Suprapubic skin (tissue), 4 donors: ENCODE data around the gene GOLGB1. TPM values are rescaled to one million over a fixed set of nuclear protein-coding genes. Genes with fewer than 3 reads are reported as not detected.

ENCODE experiments used
- DNase-seq, 2 donors: peaks; one replicate each; pipeline ENCODE4 v3.0.0-alpha.2; 2019; ENCODE audit warnings: low spot score in 2 of 2
- H3K27ac ChIP-seq: fragments of 200-600 bp; sonication (generic); one replicate; pipeline ENCODE4 v1.5.1; 2019
- H3K27me3 ChIP-seq: fragments of 200-600 bp; sonication (generic); one replicate; pipeline ENCODE4 v1.5.1; 2019
- H3K36me3 ChIP-seq: fragments of 200-600 bp; sonication (generic); one replicate; pipeline ENCODE4 v1.5.1; 2019
- H3K4me1 ChIP-seq: fragments of 200-600 bp; sonication (generic); one replicate; pipeline ENCODE4 v1.5.1; 2019
- H3K4me3 ChIP-seq: fragments of 200-600 bp; sonication (generic); one replicate; pipeline ENCODE4 v1.5.1; 2019; ENCODE audit warnings: mild to moderate bottlenecking
- H3K9me3 ChIP-seq: fragments of 200-600 bp; sonication (generic); one replicate; pipeline ENCODE4 v1.5.1; 2019
- CTCF ChIP-seq, 2 donors: fragments of 200-600 bp in 1 of 2; fragments of 450-650 bp in 1 of 2; sonication (generic) in 1 of 2; IDR thresholded peaks; one replicate each; pipeline ENCODE4 v1.5.1; 2016 to 2019; ENCODE audit warnings: antibody characterized with exemption in 2 of 2, mild to moderate bottlenecking in 1 of 2, moderate library complexity in 1 of 2
- EP300 ChIP-seq: sonication (generic); formaldehyde crosslinking; IDR thresholded peaks from one replicate; pipeline ENCODE4 v1.6.1; 2017; ENCODE audit warnings: antibody characterized with exemption
- POLR2A ChIP-seq, 2 donors: fragments of 450-650 bp; IDR thresholded peaks; one replicate each; pipeline ENCODE4 v1.6.1; 2017; ENCODE audit warnings: antibody characterized with exemption in 2 of 2, mild to moderate bottlenecking in 2 of 2, moderate library complexity in 2 of 2
- POLR2AphosphoS5 ChIP-seq, 3 donors: sonication (generic); formaldehyde crosslinking; IDR thresholded peaks; one replicate each; pipeline ENCODE4 v1.6.1; 2017; ENCODE audit warnings: antibody characterized with exemption in 3 of 3
- WGBS: methylation state at CpG from one replicate; pipeline ENCODE4 v1.1.5; 2018; 5-methylcytosine and 5-hydroxymethylcytosine counted together
- total RNA-seq, 4 donors: library from RNA; depleted of rRNA; stranded (reverse); fragments of >200 nt; gene quantifications; one replicate each; pipeline ENCODE4 v1.1.0, GENCODE V29; 2016

The GOLGB1 gene
- total RNA-seq, 4 donors from 2014 or later = 39.3 to 98.4 (median 53.5) TPM

GRCh38 chr3:121630355-121630754, 119.2 kb downstream of the GOLGB1 start:
- Histone ChIP-seq H3K27me3 (no peaks in the 10 kb centered on the region), H3K9me3 (no peaks in the 10 kb centered on the region), H3K27ac (no peak overlapping the region), H3K4me3 (no peak overlapping the region), H3K4me1 (no peaks in the 10 kb centered on the region), H3K36me3 (peaks cover 7% of the 10 kb centered on the region)
- TF ChIP-seq POLR2A (IDR thresholded peaks at IDR 0.05) (no peak), CTCF (IDR thresholded peaks at IDR 0.05) (no peak), POLR2AphosphoS5 (IDR thresholded peaks at IDR 0.05) (no peak), EP300 (no peak)
- WGBS = 93% methylated on average over 1 of the region's 1 CpG
- no peak for DNase-seq

GRCh38 chr3:121629601-121630000, 119.9 kb downstream of the GOLGB1 start:
- H3K27ac ChIP-seq = no peak overlapping the region
- no peaks in the 10 kb centered on the region for H3K27me3 ChIP-seq
- no peaks in the 10 kb centered on the region for H3K4me1 ChIP-seq
- H3K36me3 ChIP-seq = peaks cover 5% of the 10 kb centered on the region
- H3K4me3 ChIP-seq = no peak overlapping the region
- no peak for DNase-seq
- WGBS = 82% methylated on average over 6 of the region's 6 CpGs
- TF ChIP-seq POLR2AphosphoS5 (IDR thresholded peaks at IDR 0.05) (no peak), EP300 (no peak), POLR2A (IDR thresholded peaks at IDR 0.05) (no peak), CTCF (IDR thresholded peaks at IDR 0.05) (no peak)
- no peaks in the 10 kb centered on the region for H3K9me3 ChIP-seq

- H3K27me3 ChIP-seq = no peaks in the 10 kb centered on the region
- TF ChIP-seq CTCF (IDR thresholded peaks at IDR 0.05) (no peak), POLR2A (IDR thresholded peaks at IDR 0.05) (no peak), EP300 (no peak), POLR2AphosphoS5 (IDR thresholded peaks at IDR 0.05) (no peak)
- no peaks in the 10 kb centered on the region for H3K4me1 ChIP-seq
- 67% methylated on average over 3 of the region's 3 CpGs for WGBS
- no peak overlapping the region for H3K4me3 ChIP-seq
- DNase-seq = no peak
- no peak overlapping the region for H3K27ac ChIP-seq
- no peaks in the 10 kb centered on the region for H3K36me3 ChIP-seq
- H3K9me3 ChIP-seq = no peaks in the 10 kb centered on the region
These were observed 121.9 kb downstream of the GOLGB1 start for GRCh38 chr3:121627622-121628021.

GRCh38 chr3:121627211-121627610, 122.3 kb downstream of the GOLGB1 start:
- DNase-seq = no peak
- Histone ChIP-seq H3K4me3 (no peak overlapping the region), H3K9me3 (no peaks in the 10 kb centered on the region), H3K27ac (no peak overlapping the region), H3K27me3 (no peaks in the 10 kb centered on the region), H3K4me1 (no peaks in the 10 kb centered on the region), H3K36me3 (no peaks in the 10 kb centered on the region)
- 84% methylated on average over 4 of the region's 4 CpGs for WGBS
- TF ChIP-seq POLR2A (IDR thresholded peaks at IDR 0.05) = no peak
- TF ChIP-seq EP300 = no peak
- no peak for TF ChIP-seq CTCF (IDR thresholded peaks at IDR 0.05)
- TF ChIP-seq POLR2AphosphoS5 (IDR thresholded peaks at IDR 0.05) = no peak

- Histone ChIP-seq H3K36me3 (no peaks in the 10 kb centered on the region), H3K9me3 (no peaks in the 10 kb centered on the region), H3K4me1 (no peaks in the 10 kb centered on the region), H3K27ac (no peak overlapping the region), H3K4me3 (no peak overlapping the region), H3K27me3 (no peaks in the 10 kb centered on the region)
- TF ChIP-seq CTCF (IDR thresholded peaks at IDR 0.05) (no peak), EP300 (no peak), POLR2AphosphoS5 (IDR thresholded peaks at IDR 0.05) (no peak), POLR2A (IDR thresholded peaks at IDR 0.05) (no peak)
- 97% methylated on average over 4 of the region's 4 CpGs for WGBS
- no peak for DNase-seq
These were observed 123.0 kb downstream of the GOLGB1 start for GRCh38 chr3:121626495-121626894.
